Measurements from ENCODE around the gene GRIK5. TPM values are rescaled to one million over a fixed set of nuclear protein-coding genes. Genes with fewer than 3 reads are reported as not detected.

The GRIK5 gene
- total and polyA plus RNA-seq, 2 of the 8 experiments (the other 6 are each of a cell fraction or from before 2014, with no cell fraction given) = 17.8 to 42.9 TPM

- TF ChIP-seq YY1 (IDR thresholded peaks at IDR 0.05; ENCODE audit: low read depth, low read length) = no peak
- no peak for TF ChIP-seq CHD7 (IDR thresholded peaks at IDR 0.05; ENCODE audit: insufficient replicate concordance, low read length)
- TF ChIP-seq KDM4A (IDR thresholded peaks at IDR 0.05; ENCODE audit: low read depth, low read length, severe bottlenecking) = no peak
- no peak for TF ChIP-seq RXRA (IDR thresholded peaks at IDR 0.05; ENCODE audit: insufficient read depth, low read depth, low read length)
- no peak for TF ChIP-seq CREB1 (IDR thresholded peaks at IDR 0.05)
These were observed 91.5 kb downstream of the GRIK5 start (continued) for GRCh38 chr19:41978470-41978869.
